Suprapubic skin (tissue), 3 donors: Measurements from ENCODE around the gene PSMG1.
"Not testable (repeated sequence)": the region's sequence is repeated elsewhere in the genome, so short reads cannot be mapped to it uniquely, and the experiment has no call there.

Source experiments
- CTCF ChIP-seq, 2 donors: fragments of 200-600 bp in 1 of 2; fragments of 450-650 bp in 1 of 2; sonication (generic) in 1 of 2; IDR thresholded peaks; one replicate each; pipeline ENCODE4 v1.5.1; 2016 to 2019; ENCODE audit warnings: antibody characterized with exemption in 2 of 2, mild to moderate bottlenecking in 1 of 2, moderate library complexity in 1 of 2
- POLR2A ChIP-seq, 2 donors: fragments of 450-650 bp; IDR thresholded peaks; one replicate each; pipeline ENCODE4 v1.6.1; 2017; ENCODE audit warnings: antibody characterized with exemption in 2 of 2, mild to moderate bottlenecking in 2 of 2, moderate library complexity in 2 of 2

DNA sequence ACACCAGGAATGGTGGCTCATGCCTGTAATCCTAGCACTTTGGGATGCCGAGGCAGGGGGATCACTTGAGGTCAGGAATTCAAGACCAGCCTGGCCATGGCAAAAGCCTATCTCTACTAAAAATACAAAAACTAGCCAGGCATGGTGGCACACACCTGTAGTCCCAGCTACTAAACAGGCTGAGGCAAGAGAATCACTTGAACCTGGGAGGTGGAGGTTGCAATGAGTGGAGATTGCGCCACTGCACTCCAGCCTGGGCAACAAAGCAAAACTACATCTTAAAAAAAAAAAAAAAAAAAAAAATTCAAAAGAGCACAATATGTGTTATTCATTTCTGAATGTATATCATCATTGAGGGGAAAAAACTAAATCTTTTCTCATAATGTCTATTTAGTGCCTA, 37.6 kb upstream of the PSMG1 start:
- not testable (repeated sequence) for TF ChIP-seq CTCF, POLR2A (IDR thresholded peaks at IDR 0.05)
